Fibroblast of pulmonary artery (primary cell): ENCODE results near the gene FHDC1.

Source experiments
- DNase-seq: peaks from one replicate; pipeline ENCODE4 v3.0.0-alpha.2; 2010; ENCODE audit warnings: low read depth
- H3K4me3 ChIP-seq: replicated peaks from 2 replicates; pipeline ENCODE4 v1.5.1; 2011; ENCODE audit warnings: low read depth, mild to moderate bottlenecking, control low read depth, low read length, moderate library complexity
- TF ChIP-seq, protein P1 (sequence below): IDR thresholded peaks from 2 replicates; pipeline ENCODE4 v1.5.1; 2011; ENCODE audit warnings: mild to moderate bottlenecking, control low read depth, low read length, inconsistent platforms; ENCODE audit errors: missing control alignments

Gene FHDC1

DNA sequence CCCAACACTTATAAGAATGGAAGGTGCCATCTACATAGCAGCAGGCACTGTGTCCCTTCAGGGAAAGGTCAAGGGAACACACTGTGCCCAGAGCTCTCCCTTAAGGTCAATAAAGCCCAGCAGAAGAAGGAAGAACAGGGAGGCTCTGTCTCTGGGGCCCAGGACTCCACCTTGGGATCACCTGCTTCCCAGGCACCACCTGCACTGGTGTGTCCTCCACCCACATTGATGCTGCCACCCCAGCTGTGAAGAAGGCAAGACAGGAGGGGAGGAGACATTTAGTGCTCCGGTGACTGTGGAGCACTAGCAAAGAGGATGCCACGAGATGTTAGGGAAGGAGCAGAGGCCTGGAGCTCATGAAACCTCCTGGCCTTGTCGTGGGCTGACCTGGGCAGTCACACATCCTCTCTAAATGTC is 53.4 kb downstream of the FHDC1 start:
- TF ChIP-seq, protein P1, sequence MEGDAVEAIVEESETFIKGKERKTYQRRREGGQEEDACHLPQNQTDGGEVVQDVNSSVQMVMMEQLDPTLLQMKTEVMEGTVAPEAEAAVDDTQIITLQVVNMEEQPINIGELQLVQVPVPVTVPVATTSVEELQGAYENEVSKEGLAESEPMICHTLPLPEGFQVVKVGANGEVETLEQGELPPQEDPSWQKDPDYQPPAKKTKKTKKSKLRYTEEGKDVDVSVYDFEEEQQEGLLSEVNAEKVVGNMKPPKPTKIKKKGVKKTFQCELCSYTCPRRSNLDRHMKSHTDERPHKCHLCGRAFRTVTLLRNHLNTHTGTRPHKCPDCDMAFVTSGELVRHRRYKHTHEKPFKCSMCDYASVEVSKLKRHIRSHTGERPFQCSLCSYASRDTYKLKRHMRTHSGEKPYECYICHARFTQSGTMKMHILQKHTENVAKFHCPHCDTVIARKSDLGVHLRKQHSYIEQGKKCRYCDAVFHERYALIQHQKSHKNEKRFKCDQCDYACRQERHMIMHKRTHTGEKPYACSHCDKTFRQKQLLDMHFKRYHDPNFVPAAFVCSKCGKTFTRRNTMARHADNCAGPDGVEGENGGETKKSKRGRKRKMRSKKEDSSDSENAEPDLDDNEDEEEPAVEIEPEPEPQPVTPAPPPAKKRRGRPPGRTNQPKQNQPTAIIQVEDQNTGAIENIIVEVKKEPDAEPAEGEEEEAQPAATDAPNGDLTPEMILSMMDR = no peak
- H3K4me3 ChIP-seq = no peak overlapping the region
- no peak for DNase-seq

DNA sequence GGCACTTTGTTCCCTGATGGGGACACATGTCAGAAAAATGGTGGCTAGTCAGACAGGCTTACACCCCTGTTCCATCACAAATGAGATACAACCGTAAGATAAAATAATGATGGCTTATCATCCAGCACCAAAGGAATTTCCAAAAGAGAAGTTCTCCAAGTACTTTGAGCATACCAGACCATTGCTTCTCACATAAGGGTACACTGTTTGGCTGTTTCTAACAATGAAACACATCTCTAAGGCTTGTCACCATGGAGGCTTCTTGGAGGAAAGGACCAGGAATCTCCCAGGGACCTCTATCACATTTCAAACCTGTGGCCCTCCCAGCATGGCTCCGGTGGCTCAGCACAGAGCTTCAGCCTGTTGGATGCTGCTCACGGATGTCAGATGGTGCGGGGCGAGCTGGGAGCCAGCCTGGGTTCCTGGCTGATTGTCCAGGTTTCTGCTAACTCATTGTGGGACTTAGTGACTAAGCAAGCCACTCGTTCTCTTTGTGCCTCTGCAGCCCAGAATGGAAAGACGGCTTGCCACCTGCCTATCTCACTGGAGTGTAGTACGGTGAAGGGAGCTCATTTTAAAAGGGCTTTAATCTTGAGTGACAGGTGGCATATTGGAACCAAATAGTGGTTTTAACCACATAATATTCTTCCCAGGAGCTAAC is 54.5 kb downstream of the FHDC1 start:
- DNase-seq = no peak
- TF ChIP-seq, protein P1 = no peak
- no peak overlapping the region for H3K4me3 ChIP-seq

DNA sequence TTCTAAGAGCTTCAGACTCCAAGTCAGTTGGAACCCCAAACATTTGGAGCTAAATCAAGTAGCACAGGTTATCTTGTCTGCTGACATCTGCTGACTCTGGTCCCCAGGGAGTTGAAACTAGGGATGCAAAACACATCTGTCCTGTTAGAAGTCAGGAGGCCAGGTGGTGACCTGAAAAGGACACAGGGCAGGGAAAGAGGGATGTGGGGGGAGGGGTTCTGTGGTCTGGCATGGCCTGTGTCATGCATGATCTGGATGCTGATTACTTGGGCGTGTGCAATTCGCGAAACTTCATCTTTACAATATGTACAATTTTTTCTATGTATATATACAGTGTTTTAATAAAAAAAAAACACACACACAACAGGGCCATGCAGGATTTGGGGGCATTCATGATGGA is 55.3 kb downstream of the FHDC1 start:
- no peak overlapping the region for H3K4me3 ChIP-seq
- TF ChIP-seq, protein P1 = no peak
- DNase-seq = no peak

DNA sequence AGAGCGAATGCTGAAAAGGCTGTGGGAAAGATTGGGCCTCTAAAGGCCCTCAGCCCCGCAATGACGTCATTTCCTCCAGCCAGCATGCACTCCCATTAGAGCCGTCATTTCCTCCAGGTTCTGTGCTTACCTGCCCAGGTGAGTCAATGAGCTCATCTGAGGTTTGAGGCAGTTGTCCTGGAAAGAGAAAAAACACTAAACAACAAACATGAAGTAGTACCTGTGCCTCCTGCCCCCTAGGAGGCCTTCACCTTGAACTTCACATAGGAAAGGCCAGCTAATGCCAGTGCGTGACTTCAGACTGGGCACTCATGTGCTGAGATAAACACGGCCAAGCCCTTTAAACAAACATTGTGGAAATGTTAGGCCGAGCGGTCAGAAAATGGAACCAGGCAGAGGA is 55.9 kb downstream of the FHDC1 start:
- H3K4me3 ChIP-seq = no peak overlapping the region
- TF ChIP-seq, protein P1 = no peak
- no peak for DNase-seq

DNA sequence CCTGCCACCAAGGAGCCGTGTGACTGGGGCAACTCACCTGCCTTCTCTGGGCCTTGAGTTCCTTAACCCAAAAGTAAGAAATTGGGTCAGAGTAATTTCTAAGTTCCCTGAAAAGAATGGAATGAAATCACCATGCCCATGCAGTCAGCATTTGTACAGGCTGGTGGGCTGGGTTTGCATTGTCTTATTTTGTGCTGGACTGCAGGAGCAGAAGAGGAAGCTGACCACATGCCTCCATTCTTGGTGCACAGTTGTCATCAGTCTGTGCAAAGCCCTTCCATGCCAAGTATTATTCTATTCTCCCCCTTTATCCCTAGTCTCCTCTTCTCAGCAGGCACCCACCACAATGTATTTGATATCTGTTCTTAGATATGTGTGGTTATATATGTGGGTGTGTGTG is 56.3 kb downstream of the FHDC1 start:
- no peak overlapping the region for H3K4me3 ChIP-seq
- TF ChIP-seq, protein P1 = no peak
- DNase-seq = no peak

DNA sequence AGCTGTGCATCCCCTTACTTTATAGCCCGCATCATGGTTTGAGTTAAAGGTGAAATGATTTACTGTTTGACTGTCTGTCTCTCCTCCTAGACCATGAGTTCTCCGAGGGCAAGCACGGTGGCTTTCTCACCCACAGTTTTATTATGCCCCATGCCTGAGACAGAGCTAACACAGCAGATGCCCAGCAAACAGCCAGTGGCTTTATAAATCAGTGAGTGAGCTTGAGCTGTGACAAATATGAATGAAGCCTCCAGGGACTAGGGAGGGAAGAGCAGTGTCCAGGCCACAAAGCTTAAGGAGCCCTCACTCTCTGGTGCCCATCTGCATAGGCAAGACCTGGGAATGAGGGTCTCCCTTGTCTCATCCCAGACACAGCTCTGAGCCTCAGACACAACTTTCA is 57.9 kb downstream of the FHDC1 start:
- DNase-seq = no peak
- TF ChIP-seq, protein P1 = no peak
- H3K4me3 ChIP-seq = no peak overlapping the region

DNA sequence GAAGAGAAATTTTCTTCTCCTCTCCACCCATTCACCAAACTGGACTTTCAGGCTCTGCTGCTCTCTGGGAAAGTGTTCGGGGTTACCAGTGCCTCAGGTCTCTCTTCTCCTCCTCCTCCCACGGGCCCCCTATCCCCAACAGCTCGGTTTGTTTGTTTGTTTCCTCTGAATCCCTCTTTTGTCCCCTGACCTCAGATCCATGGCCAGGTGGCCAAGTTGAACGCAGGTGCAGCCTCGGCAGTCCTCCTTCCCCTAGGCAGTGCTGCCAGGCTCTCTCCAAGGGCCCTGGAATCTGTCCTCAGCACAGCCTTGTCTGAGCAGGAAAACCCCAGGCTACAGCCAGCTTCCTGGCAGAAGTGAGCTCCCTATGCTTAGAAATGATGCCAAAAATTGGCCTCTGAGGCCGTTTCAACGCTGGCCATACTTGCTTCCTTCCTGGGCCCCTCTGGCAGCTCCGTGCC is 60.0 kb downstream of the FHDC1 start:
- TF ChIP-seq, protein P1 = no peak
- H3K4me3 ChIP-seq = no peak overlapping the region
- DNase-seq = no peak
